Neural cell (in vitro differentiated cells): ENCODE results near the gene ARHGAP35.

ENCODE experiments used
- CTCF ChIP-seq: fragments of 450-650 bp; IDR thresholded peaks from 2 replicates; pipeline ENCODE4 v1.5.1; 2014; ENCODE audit warnings: antibody characterized with exemption, mild to moderate bottlenecking, moderate library complexity; ENCODE audit not compliant: poor library complexity, severe bottlenecking
- EP300 ChIP-seq: fragments of 450-650 bp; conservative IDR thresholded peaks from 2 replicates; pipeline ENCODE4 v1.6.1; 2014; ENCODE audit warnings: antibody characterized with exemption, mild to moderate bottlenecking, moderate library complexity; ENCODE audit not compliant: poor library complexity, severe bottlenecking
- EZH2 ChIP-seq: fragments of 200-600, 300-800 bp; shearing (Covaris generic), sonication (generic); IDR thresholded peaks from 2 replicates; pipeline ENCODE4 v1.6.1; 2014; ENCODE audit warnings: antibody characterized with exemption, low read length, borderline replicate concordance, mild to moderate bottlenecking; ENCODE audit not compliant: insufficient read depth, poor library complexity, severe bottlenecking
- MXI1 ChIP-seq: fragments of 450-650 bp; conservative IDR thresholded peaks from 2 replicates; pipeline ENCODE4 v1.6.1; 2014; ENCODE audit warnings: antibody characterized with exemption, mild to moderate bottlenecking; ENCODE audit not compliant: poor library complexity, severe bottlenecking
- POLR2AphosphoS5 ChIP-seq: IDR thresholded peaks from 2 replicates; pipeline ENCODE4 v1.6.1; 2012
- SMC3 ChIP-seq: fragments of 450-650 bp; conservative IDR thresholded peaks from 2 replicates; pipeline ENCODE4 v1.6.1; 2014; ENCODE audit warnings: antibody characterized with exemption, mild to moderate bottlenecking, moderate library complexity; ENCODE audit not compliant: poor library complexity
- TF ChIP-seq, protein P1 (sequence below): IDR thresholded peaks from 2 replicates; pipeline ENCODE4 v1.6.1; 2012; ENCODE audit warnings: borderline replicate concordance

DNA sequence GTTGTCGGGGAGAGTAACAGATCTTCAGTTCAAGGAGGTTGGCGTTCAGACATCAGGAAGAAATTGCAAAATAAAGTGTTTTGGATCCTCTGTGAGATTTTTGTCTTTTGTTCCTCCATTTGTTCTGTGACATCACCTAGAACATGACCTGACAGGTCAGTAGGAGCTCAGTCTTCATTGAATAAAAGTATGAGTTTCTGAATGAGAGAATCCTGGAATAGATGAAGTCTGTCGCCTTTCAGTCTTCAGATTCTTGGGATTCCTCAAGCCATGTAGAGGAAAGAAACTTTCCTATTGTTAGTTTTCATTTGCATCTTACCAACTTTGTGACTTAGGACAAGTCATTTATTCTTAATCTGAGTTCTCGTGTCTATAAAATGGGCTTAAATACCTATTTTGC, 14.4 kb downstream of the ARHGAP35 start:
- TF ChIP-seq CTCF (no peak), EZH2 (no peak), POLR2AphosphoS5 (no peak), SMC3 (no peak), EP300 (no peak), MXI1 (no peak)
- TF ChIP-seq, protein P1, sequence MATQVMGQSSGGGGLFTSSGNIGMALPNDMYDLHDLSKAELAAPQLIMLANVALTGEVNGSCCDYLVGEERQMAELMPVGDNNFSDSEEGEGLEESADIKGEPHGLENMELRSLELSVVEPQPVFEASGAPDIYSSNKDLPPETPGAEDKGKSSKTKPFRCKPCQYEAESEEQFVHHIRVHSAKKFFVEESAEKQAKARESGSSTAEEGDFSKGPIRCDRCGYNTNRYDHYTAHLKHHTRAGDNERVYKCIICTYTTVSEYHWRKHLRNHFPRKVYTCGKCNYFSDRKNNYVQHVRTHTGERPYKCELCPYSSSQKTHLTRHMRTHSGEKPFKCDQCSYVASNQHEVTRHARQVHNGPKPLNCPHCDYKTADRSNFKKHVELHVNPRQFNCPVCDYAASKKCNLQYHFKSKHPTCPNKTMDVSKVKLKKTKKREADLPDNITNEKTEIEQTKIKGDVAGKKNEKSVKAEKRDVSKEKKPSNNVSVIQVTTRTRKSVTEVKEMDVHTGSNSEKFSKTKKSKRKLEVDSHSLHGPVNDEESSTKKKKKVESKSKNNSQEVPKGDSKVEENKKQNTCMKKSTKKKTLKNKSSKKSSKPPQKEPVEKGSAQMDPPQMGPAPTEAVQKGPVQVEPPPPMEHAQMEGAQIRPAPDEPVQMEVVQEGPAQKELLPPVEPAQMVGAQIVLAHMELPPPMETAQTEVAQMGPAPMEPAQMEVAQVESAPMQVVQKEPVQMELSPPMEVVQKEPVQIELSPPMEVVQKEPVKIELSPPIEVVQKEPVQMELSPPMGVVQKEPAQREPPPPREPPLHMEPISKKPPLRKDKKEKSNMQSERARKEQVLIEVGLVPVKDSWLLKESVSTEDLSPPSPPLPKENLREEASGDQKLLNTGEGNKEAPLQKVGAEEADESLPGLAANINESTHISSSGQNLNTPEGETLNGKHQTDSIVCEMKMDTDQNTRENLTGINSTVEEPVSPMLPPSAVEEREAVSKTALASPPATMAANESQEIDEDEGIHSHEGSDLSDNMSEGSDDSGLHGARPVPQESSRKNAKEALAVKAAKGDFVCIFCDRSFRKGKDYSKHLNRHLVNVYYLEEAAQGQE: no peak
